GM21619 (cell line): ENCODE results near the gene SAMD9L.
A peak's percentile ranks its signal among the peaks of the same experiment; 100 is the strongest.
"Not testable (repeated sequence)": the region's sequence is repeated elsewhere in the genome, so short reads cannot be mapped to it uniquely, and the experiment has no call there.

Experiments used
- ATAC-seq: cut with Tn5 transposase; IDR thresholded peaks from one replicate; pipeline ENCODE4 v1.9.1; 2021; ENCODE audit not compliant: unreplicated experiment

Gene SAMD9L

GRCh38 chr7:93146472-93147141 lies 1.6 kb downstream of the SAMD9L start:
- ATAC-seq = peak; percentile 41

DNA sequence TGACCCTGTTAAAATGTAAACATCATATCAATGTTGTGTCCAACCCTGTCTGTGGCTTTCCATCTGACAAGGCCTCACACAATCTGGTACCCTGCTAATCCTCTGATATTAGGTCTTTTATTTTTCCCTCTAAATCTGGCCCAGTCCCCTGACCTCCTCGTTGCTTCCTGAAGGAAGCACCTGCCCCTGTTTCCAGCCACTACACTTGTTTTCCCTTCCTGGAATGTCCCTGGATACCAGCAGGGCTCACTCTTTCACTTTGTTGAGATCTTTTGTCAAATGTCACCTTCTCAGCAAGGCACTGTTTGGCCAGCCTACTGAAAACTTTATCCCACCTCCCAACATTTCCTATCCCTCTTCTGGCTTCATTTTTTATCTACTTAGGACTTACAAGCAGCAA lies 2.1 kb downstream of the SAMD9L start:
- ATAC-seq = no peak

GRCh38 chr7:93145354-93145753 lies 2.8 kb downstream of the SAMD9L start:
- ATAC-seq = no peak

- no peak for ATAC-seq
Observed at GRCh38 chr7:93142127-93142526, 6.1 kb downstream of the SAMD9L start.

- no peak for ATAC-seq
Observed at GRCh38 chr7:93140582-93141191, 7.5 kb downstream of the SAMD9L start.

- no peak for ATAC-seq
Observed at GRCh38 chr7:93138576-93138975, 9.6 kb downstream of the SAMD9L start.

GRCh38 chr7:93133005-93133404 lies 15.2 kb downstream of the SAMD9L start:
- ATAC-seq = no peak

DNA sequence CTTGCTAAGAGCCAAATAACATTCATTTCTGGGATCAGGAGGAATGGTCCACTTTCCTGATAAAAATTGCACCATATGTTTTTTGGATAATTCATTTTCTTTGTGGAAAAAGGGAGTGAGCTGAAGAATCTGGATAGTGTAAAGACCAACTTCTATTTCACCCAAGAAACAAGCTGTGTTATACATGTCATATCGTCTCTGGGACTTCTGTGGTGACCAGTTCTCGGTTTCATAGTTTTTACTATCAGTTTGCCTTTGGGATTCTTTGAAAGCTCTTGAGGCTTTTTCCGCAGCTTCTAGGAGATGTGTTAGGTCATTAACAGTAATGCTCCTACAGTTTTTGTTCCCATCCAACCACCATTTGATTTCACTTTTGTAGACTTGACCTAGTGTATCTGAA lies 16.0 kb downstream of the SAMD9L start:
- ATAC-seq = no peak

DNA sequence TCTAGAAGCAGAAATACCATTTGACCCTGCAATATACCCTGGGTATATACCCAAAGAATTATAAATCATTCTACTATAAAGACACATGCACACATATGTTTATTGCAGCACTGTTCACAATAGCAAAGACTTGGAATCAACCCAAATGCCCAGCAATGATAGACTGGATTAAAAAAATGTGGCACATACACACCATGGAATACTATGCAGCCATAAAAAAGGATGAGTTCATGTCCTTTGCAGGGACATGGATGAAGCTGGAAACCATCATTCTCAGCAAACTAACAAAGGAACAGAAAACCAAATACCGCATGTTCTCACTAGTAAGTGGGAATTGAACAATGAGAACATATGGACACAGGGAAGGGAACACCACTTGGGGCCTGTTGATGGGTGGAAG lies 21.2 kb downstream of the SAMD9L start:
- ATAC-seq = not testable (repeated sequence)

DNA sequence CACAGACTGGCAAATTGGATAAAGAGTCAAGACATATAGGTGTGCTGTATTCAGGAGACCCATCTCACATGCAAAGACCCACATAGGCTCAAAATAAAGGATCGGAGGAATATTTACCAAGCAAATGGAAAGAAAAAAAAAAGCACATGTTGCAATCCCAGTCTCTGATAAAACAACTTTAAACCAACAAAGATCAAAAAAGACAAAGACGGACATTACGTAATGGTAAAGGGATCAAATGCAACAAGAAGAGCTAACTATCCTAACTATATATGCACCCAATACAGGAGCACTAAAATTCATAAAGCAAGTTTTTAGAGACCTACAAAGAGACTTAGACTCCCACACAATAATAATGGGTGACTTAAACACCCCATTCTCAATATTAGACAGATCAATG lies 24.7 kb downstream of the SAMD9L start:
- ATAC-seq = not testable (repeated sequence)

DNA sequence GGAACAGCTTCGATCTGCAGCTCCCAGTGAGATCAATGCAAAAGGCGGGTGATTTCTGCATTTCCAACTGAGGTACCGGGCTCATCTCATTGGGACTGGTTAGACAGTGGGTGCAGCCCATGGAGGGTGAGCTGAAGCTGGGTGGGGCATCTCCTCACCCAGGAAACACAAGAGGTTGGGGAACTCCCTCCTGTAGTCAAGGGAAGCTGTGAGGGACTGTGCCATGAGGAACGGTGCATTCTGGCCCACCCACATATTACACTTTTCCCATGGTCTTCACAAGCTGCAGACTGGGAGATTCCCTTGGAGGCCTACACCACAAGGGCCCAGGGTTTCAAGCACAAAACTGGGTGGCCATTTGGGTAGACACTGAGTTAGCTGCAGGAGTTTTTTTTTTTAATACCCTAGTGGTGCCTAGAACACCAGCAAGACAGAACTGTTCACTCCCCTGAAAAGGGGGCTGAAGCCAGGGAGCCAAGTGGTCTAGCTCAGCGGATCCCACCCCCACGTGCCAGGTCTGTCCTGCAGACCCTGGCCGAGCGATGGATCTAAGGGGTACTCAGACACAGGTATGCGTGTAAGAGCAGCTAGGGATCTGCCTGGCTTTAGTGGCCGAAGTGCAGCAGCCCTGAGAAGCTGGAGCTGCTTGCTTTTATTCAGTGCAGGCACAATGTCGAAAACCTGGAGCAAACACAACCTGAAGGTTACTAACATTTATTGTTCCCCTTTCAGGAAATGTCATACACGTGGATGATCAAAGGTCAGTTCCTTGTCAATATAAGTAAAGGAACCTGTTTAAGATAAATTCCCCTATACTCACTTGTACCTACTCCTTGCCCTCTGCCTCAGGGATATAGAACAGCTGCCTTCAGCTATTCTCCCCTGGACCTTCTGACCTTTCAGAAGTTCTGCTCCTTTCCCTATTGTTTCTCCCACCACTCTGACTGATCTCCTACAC lies 27.3 kb downstream of the SAMD9L start:
- ATAC-seq = no peak

- no peak for ATAC-seq
Observed at GRCh38 chr7:93119191-93119905, 28.8 kb downstream of the SAMD9L start.

GRCh38 chr7:93117852-93118530 lies 30.2 kb downstream of the SAMD9L start, which contains the start of gene SAMD9:
SAMD9 (minus strand) TSS chr7:93117979; CDS start chr7:93106097, 11,882 bp downstream.
- ATAC-seq = peak; percentile 99

DNA sequence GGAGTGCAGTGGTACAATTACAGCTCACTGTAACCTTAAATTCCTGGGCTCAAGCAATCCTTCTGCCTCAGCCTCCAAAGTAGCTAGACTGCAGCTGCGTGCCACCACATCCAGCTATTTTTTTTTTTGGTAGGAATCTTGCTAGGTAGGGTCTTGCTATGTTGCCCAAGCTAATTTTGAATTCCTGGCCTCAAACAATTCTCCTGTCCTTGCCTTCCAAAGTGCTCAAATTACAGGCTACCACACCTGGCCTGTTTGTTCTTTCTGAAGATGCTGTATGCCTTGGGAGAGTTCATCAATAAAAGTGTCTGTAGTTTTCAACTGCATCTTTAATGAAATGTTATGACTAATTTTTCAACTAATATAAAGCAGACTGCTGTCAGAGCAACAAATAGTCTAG lies 30.9 kb downstream of the SAMD9L start:
- no peak for ATAC-seq

- ATAC-seq = no peak
Observed at GRCh38 chr7:93115796-93116195, 32.4 kb downstream of the SAMD9L start.

DNA sequence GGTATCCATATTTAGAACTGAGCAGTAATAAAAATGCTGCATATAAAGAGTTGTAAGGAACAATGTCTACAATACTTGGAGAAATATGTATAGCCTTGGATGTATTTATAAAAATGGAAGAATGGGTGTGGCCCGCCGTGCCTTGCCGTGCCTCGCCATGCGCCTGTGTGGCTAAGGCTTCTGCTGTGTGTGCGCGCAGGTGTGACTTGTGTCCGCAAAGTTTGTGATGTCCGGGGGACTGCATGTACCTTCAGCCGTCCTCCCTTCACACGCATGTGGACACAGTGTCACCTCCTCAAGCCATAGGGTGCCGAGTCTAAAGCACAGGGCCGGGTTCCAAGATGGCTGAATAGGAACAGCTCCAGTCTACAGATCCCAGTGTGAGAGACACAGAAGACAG lies 40.2 kb downstream of the SAMD9L start:
- no peak for ATAC-seq

DNA sequence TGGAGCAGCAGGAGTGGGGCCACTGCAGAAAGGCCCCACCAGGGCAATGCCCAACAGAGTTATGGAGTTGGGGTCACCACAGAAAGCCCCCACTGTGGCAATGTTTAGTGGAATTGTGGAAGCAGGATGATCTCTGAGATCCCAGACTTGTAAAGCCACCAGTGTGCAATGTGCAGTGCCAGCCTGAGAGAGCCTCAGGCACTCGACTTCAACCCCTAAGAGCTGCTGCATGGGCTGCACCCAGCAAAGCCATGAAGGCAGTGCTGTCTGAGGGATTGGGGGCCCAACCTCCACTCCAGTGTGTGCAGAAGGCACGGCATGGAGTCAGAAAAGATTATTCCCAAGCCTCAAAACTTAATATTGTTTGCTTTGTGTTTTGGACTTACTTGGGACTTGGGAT lies 50.8 kb downstream of the SAMD9L start:
- ATAC-seq = no peak

DNA sequence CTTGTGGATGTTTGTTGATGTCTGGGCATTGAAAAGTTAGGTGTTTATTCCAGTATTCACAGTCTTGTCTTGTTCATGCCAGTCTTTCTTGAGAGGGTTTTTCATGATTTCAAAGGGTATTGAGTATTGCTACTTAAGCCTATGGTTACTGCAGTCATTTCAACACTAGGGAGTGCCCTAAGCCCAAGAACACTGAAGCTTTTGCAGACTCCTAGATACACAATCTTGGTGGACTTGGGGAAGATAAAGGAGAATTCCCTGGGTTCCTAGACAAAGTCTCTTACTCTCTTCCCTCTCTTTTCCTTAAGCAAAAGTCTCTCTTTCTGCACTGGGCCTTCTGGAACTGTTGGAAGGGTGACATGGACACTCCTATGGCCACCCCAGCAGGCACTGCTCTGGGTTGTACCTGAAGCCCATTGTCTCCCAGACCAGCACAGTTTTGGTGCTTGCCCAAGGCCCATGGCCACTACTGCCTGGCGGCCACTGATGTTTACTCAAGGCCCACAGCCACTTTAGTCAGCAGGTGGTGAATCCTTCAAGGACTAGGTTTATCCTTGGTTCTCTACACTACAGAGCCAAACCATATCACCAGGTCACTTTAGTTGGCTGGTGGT lies 55.3 kb downstream of the SAMD9L start:
- peak; percentile 81 for ATAC-seq
